Measurements from ENCODE around the gene ZMPSTE24. TPM values are rescaled to one million over a fixed set of nuclear protein-coding genes. Genes with fewer than 3 reads are reported as not detected.
"Not testable (repeated sequence)": the region's sequence is repeated elsewhere in the genome, so short reads cannot be mapped to it uniquely, and the experiment has no call there.

ZMPSTE24 gene
- total RNA-seq, 1 donor from 2014 or later, result 34.1 TPM

DNA sequence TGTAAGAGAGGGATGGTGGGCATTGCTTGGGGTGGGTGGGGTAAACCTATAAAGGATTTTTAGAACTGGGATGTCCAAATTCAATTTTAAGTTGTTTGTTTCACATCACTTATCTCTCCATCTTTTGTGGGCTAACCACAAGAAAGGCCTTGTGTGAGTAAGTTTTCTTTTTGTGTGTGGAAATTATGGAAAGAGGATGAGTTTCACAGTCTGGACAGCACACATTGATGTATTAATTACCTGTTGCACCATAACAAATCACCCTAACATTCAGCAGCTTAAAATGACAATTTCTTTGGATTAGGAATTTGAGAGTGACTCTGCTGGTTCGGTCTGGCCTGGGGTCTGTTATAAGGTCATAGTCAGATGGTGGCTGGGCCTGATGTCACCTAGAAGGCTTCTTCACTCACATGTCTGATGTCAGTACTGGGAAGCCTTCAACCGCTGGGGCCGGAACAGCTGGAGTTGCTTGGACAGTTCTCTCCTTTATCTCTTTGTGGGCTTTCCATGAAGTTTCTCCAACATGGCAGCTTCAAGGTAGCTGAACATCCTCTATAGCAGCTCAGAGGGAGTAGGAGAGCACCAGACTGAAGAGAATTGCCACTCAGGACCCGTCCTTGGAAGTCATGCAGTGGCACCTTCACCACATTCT lies 61.1 kb downstream of the ZMPSTE24 start:
- TF ChIP-seq, protein P1, sequence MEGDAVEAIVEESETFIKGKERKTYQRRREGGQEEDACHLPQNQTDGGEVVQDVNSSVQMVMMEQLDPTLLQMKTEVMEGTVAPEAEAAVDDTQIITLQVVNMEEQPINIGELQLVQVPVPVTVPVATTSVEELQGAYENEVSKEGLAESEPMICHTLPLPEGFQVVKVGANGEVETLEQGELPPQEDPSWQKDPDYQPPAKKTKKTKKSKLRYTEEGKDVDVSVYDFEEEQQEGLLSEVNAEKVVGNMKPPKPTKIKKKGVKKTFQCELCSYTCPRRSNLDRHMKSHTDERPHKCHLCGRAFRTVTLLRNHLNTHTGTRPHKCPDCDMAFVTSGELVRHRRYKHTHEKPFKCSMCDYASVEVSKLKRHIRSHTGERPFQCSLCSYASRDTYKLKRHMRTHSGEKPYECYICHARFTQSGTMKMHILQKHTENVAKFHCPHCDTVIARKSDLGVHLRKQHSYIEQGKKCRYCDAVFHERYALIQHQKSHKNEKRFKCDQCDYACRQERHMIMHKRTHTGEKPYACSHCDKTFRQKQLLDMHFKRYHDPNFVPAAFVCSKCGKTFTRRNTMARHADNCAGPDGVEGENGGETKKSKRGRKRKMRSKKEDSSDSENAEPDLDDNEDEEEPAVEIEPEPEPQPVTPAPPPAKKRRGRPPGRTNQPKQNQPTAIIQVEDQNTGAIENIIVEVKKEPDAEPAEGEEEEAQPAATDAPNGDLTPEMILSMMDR (conservative IDR thresholded peaks at IDR 0.05), result no peak
- DNase-seq (ENCODE audit: extremely low spot score, unreplicated experiment), result no peak
- H3K36me3 Mint-ChIP-seq, result no peaks in the 10 kb centered on the region
- no peak overlapping the region for H3K4me3 Mint-ChIP-seq
- peaks cover 55% of the 10 kb centered on the region for H3K27me3 Mint-ChIP-seq
- peaks cover 14% of the 10 kb centered on the region for H3K4me1 Mint-ChIP-seq (ENCODE audit: unreplicated experiment)
- H3K27ac Mint-ChIP-seq, result no peak overlapping the region
- no peaks in the 10 kb centered on the region for H3K9me3 Mint-ChIP-seq

DNA sequence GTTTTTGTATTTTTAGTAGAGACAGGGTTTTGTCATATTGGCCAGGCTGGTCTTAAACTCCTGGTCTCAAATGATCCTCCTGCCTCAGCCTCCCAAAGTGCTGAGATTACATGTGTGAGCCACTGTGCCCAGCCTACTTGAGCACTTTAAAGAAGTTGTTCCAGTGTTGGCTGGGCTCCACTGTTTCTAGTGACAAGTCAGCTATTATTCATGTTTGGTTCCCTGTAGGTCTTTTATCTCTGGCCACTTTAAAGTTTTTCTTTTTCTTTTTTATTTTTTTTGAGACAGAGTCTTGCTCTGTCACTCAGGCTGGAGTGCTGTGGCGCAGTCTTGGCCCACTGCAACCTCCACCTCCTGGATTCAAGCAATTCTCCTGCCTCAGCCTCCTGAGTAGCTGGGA lies 73.4 kb downstream of the ZMPSTE24 start:
- H3K36me3 Mint-ChIP-seq; H3K27ac Mint-ChIP-seq; H3K4me3 Mint-ChIP-seq; H3K4me1 Mint-ChIP-seq (ENCODE audit: unreplicated experiment); H3K9me3 Mint-ChIP-seq; H3K27me3 Mint-ChIP-seq; DNase-seq (ENCODE audit: extremely low spot score, unreplicated experiment): not testable (repeated sequence)

DNA sequence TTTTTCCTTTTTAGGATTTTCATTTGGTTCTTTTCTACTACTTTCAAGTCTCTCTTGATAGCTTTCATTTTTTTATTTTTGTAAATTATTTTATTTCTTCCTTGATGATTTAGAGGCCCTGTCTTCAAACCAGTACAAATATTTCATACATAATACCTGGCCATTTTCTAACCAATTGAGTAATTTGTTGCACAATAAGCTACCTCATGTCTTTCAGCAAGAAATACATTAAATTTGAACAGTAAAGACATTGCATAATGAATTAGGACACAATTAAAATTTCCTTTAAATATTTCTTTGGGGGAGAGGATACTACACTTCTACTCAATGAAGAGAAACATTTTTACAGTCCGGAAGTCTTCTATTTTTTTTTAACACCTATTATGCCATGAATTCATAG lies 74.7 kb downstream of the ZMPSTE24 start:
- no peaks in the 10 kb centered on the region for H3K36me3 Mint-ChIP-seq
- no peaks in the 10 kb centered on the region for H3K4me1 Mint-ChIP-seq (ENCODE audit: unreplicated experiment)
- H3K27ac Mint-ChIP-seq, result no peak overlapping the region
- no peak overlapping the region for H3K4me3 Mint-ChIP-seq
- no peaks in the 10 kb centered on the region for H3K9me3 Mint-ChIP-seq
- H3K27me3 Mint-ChIP-seq, result no peaks in the 10 kb centered on the region
- TF ChIP-seq, protein P1 (conservative IDR thresholded peaks at IDR 0.05), result no peak
- DNase-seq (ENCODE audit: extremely low spot score, unreplicated experiment), result no peak

DNA sequence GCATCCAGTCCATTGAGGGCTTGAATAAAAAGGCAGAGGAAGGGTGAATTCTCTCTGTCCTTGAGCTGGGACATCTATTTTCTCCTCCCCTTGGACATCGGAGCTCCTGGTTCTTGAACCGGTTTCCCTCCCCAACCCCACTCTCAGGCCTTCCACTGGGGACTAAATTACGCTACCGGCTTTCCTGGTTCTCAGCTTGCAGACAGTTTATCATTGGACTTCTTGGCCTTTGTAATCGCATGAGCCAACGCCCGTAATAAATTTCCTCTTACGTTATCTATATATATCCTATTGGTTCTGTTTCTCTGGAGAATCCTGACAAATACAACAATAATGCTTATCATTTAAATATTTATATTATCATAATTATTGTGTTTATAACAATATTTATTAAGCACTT lies 79.4 kb downstream of the ZMPSTE24 start:
- no peak overlapping the region for H3K4me3 Mint-ChIP-seq
- H3K27ac Mint-ChIP-seq, result no peak overlapping the region
- H3K9me3 Mint-ChIP-seq, result no peaks in the 10 kb centered on the region
- DNase-seq (ENCODE audit: extremely low spot score, unreplicated experiment), result no peak
- H3K27me3 Mint-ChIP-seq, result peaks cover 22% of the 10 kb centered on the region
- TF ChIP-seq, protein P1 (conservative IDR thresholded peaks at IDR 0.05), result no peak
- no peaks in the 10 kb centered on the region for H3K36me3 Mint-ChIP-seq
- peaks cover 5% of the 10 kb centered on the region for H3K4me1 Mint-ChIP-seq (ENCODE audit: unreplicated experiment)

DNA sequence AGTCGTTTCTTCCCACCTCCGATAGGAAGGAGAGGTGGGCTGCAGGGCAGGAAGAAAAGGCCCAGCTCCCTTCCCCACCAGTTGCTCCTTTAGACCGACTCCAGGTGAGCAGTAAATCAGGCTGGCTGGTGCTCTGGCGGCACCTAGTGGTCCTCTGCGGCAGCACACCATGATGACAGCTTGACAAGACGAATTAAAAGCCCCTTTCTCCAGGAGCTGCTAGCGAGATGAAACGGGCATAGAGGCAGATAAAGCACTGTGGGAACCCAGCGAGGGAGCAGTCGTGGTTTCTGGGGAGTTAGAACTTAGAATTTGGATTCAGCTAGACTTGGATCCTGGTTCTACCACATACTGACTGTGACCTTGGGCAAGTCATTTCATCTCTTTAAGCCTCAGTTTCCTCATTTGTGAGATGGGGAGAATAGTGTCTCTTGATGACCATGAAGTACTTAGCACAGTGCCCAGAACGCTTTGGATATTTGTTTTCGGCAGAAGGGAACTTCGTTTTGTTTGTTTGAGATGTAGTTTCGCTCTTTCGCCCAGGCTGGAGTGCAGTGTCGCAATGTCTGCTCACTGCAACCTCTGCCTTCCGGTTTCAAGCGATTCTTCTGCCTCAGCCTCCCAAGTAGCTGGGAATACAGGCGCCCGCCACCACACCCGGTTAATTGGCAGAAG lies 80.8 kb downstream of the ZMPSTE24 start:
- Mint-ChIP-seq H3K9me3 (no peaks in the 10 kb centered on the region), H3K4me1 (ENCODE audit: unreplicated experiment) (peaks cover 5% of the 10 kb centered on the region), H3K36me3 (no peaks in the 10 kb centered on the region), H3K27me3 (peaks cover 27% of the 10 kb centered on the region), H3K27ac (no peak overlapping the region), H3K4me3 (no peak overlapping the region)
- peak; percentile 89 for DNase-seq (ENCODE audit: extremely low spot score, unreplicated experiment)
- TF ChIP-seq, protein P1 (conservative IDR thresholded peaks at IDR 0.05), result peak; percentile 99
